HCT116 (cell line): ENCODE measurements around the gene GUCY2C. TPM values are rescaled to one million over a fixed set of nuclear protein-coding genes. Genes with fewer than 3 reads are reported as not detected.

Experiments
- ATAC-seq: fragments of 200-7000 bp; cut with Tn5 transposase; 2 replicates; pipeline ENCODE4 v1.9.1; 2020; ENCODE audit warnings: mild to moderate bottlenecking, moderate library complexity
- BruUV-seq: library from RNA; stranded (reverse); fragments of 400-500 nt; replicated peaks from 2 replicates; lab custom pipeline; 2021; lab: Mats Ljungman, UMichigan
- CTCF ChIA-PET: fragments of 300-600 bp; sonication (Branson Sonifier 250); formaldehyde crosslinking; loops from one replicate; lab custom pipeline; 2021; ENCODE audit warnings: antibody characterized with exemption; lab: Charles Lee
- POLR2A ChIA-PET: fragments of 300-600, 350-600 bp; sonication (Branson Sonifier 250); formaldehyde crosslinking; loops from one replicate; lab custom pipeline; 2021; ENCODE audit warnings: antibody characterized with exemption; lab: Charles Lee
- RAD21 ChIA-PET, 2 experiments: fragments of 300-600 bp; sonication (Branson Sonifier 250); formaldehyde crosslinking; loops; one replicate each; lab custom pipeline; 2023; ENCODE audit warnings: low total read pairs in 2 of 2; ENCODE audit not compliant: uncharacterized antibody in 2 of 2, unreplicated experiment in 2 of 2, low non-redundant PET in 1 of 2; lab: Charles Lee
- DNase-seq: peaks from one replicate; pipeline ENCODE4 v3.0.0-alpha.2; 2010; ENCODE audit warnings: low read depth, low spot score
- H2AFZ ChIP-seq: fragments of 200-600 bp; shearing (Covaris generic), sonication (generic); 2 replicates; pipeline ENCODE4 v1.6.1; 2017; ENCODE audit warnings: low read depth, mixed run types, mixed read lengths, antibody characterized with exemption, low read length; ENCODE audit not compliant: poor library complexity, severe bottlenecking
- H3K27ac ChIP-seq: 2 replicates; pipeline ENCODE4 v1.5.1; 2012; ENCODE audit warnings: low read depth, low read length
- H3K27me3 ChIP-seq: fragments of 200-600 bp; sonication (generic); 2 replicates; pipeline ENCODE4 v1.6.1; 2016; ENCODE audit warnings: mixed run types, low read length, mixed read lengths; ENCODE audit not compliant: insufficient read depth
- H3K36me3 ChIP-seq, 2 experiments: fragments of 200-500 bp in 1 of 2; fragments of 200-600 bp in 1 of 2; sonication (Bioruptor generic) in 1 of 2; sonication (generic) in 1 of 2; 2 replicates each; pipeline versions ENCODE4 v1.5.1 to v1.6.1; 2014 to 2016; ENCODE audit warnings: low read length in 2 of 2, inconsistent platforms in 1 of 2, mixed read lengths in 1 of 2, mixed run types in 1 of 2; ENCODE audit not compliant: insufficient read depth in 2 of 2, control insufficient read depth in 1 of 2
- H3K4me1 ChIP-seq, 2 experiments: fragments of 200-600 bp in 1 of 2; sonication (generic) in 1 of 2; 2 replicates each; pipeline versions ENCODE4 v1.5.1 to v1.6.1; 2012 to 2017; ENCODE audit warnings: low read length in 2 of 2, inconsistent platforms in 1 of 2, mild to moderate bottlenecking in 1 of 2, mixed read lengths in 1 of 2, mixed run types in 1 of 2, moderate library complexity in 1 of 2; ENCODE audit not compliant: insufficient read depth in 2 of 2, control insufficient read depth in 1 of 2
- H3K4me2 ChIP-seq: fragments of 200-600 bp; sonication (generic); 2 replicates; pipeline ENCODE4 v1.6.1; 2017; ENCODE audit warnings: mixed run types, low read length, mixed read lengths
- H3K4me3 ChIP-seq, 2 experiments: fragments of 200-600 bp in 1 of 2; sonication (generic) in 1 of 2; replicated peaks in 1 of 2; 2 replicates each; pipeline ENCODE4 v1.5.1; 2011 to 2016; ENCODE audit warnings: low read length in 2 of 2, control low read depth in 1 of 2, low read depth in 1 of 2, mild to moderate bottlenecking in 1 of 2, mixed read lengths in 1 of 2, mixed run types in 1 of 2
- H3K79me2 ChIP-seq: fragments of 200-600 bp; sonication (generic); 2 replicates; pipeline ENCODE4 v1.6.1; 2017; ENCODE audit warnings: mild to moderate bottlenecking, mixed run types, low read length, moderate library complexity, mixed read lengths; ENCODE audit not compliant: insufficient read depth
- H3K9ac ChIP-seq: fragments of 200-600 bp; sonication (generic); 2 replicates; pipeline ENCODE4 v1.6.1; 2016; ENCODE audit warnings: low read length, mixed read lengths
- H3K9me2 ChIP-seq: fragments of 200-600 bp; sonication (generic), shearing (Covaris generic); 2 replicates; pipeline ENCODE4 v1.6.1; 2017; ENCODE audit warnings: mixed run types, mild to moderate bottlenecking, moderate library complexity; ENCODE audit not compliant: insufficient read depth
- H3K9me3 ChIP-seq, 2 experiments: fragments of 200-500 bp in 1 of 2; fragments of 200-600 bp in 1 of 2; sonication (Bioruptor generic) in 1 of 2; sonication (generic) in 1 of 2; 2 replicates each; pipeline ENCODE4 v1.6.1; 2014 to 2017; ENCODE audit warnings: low read length in 2 of 2, mixed read lengths in 2 of 2, inconsistent platforms in 1 of 2, low read depth in 1 of 2, mild to moderate bottlenecking in 1 of 2, mixed run types in 1 of 2, moderate library complexity in 1 of 2; ENCODE audit not compliant: control insufficient read depth in 1 of 2, insufficient read depth in 1 of 2
- H4K20me1 ChIP-seq: fragments of 200-600 bp; sonication (generic), shearing (Covaris generic); 2 replicates; pipeline ENCODE4 v1.6.1; 2017; ENCODE audit warnings: mixed run types, mild to moderate bottlenecking, moderate library complexity; ENCODE audit not compliant: insufficient read depth
- ELF1 ChIP-seq: IDR thresholded peaks from 2 replicates; pipeline ENCODE4 v1.6.1; 2012; ENCODE audit warnings: low read depth, borderline replicate concordance
- EZH2 ChIP-seq: fragments of 200-600 bp; sonication (generic); IDR thresholded peaks from 2 replicates; pipeline ENCODE4 v1.6.1; 2017; ENCODE audit warnings: antibody characterized with exemption, mixed run types
- JUND ChIP-seq: IDR thresholded peaks from 2 replicates; pipeline ENCODE4 v1.6.1; 2012
- MAX ChIP-seq: IDR thresholded peaks from 2 replicates; pipeline ENCODE4 v1.6.1; 2012
- POLR2AphosphoS5 ChIP-seq: IDR thresholded peaks from 2 replicates; pipeline ENCODE4 v1.6.1; 2011; ENCODE audit warnings: mild to moderate bottlenecking, low read depth, low read length, moderate library complexity
- RAD21 ChIP-seq: IDR thresholded peaks from 2 replicates; pipeline ENCODE4 v1.6.1; 2012; ENCODE audit warnings: low read depth, mild to moderate bottlenecking
- REST ChIP-seq: IDR thresholded peaks from 2 replicates; pipeline ENCODE4 v1.6.1; 2012; ENCODE audit warnings: low read depth
- SIN3A ChIP-seq: IDR thresholded peaks from 2 replicates; pipeline ENCODE4 v1.6.1; 2012; ENCODE audit warnings: low read depth
- TCF7L2 ChIP-seq: IDR thresholded peaks from 2 replicates; pipeline ENCODE4 v1.7.0; 2011; ENCODE audit warnings: borderline replicate concordance, inconsistent platforms; ENCODE audit not compliant: insufficient read depth, insufficient read length; ENCODE audit errors: extremely low read depth
- YY1 ChIP-seq: IDR thresholded peaks from 2 replicates; pipeline ENCODE4 v1.6.1; 2011; ENCODE audit warnings: low read length, low read depth, moderate library complexity, mild to moderate bottlenecking; ENCODE audit not compliant: insufficient replicate concordance; ENCODE audit errors: extremely low read depth
- ZFX ChIP-seq: fragments of 450-650 bp; IDR thresholded peaks from 2 replicates; pipeline ENCODE4 v1.6.1; 2017
- intact Hi-C: fragments of 100-400 bp; cut with micrococcal nuclease; formaldehyde crosslinking; loops from 2 replicates; pipeline ENCODE4 v1.10.0; 2022
- total RNA-seq: library from RNA; stranded (reverse); gene quantifications from one replicate; pipeline ENCODE4 v1.2.1, GENCODE V29; 2021; ENCODE audit not compliant: unreplicated experiment

GUCY2C gene
- total RNA-seq, 1 experiment from 2014 or later = not detected

GRCh38 chr12:14611640-14612203, 84.7 kb downstream of the GUCY2C start:
- BruUV-seq = no TSS peak
- H3K27me3 ChIP-seq = no peaks in the 10 kb centered on the region
- no peak overlapping the region for H3K4me3 ChIP-seq
- DNase-seq = no peak
- H3K9ac ChIP-seq = no peak overlapping the region
- no peaks in the 10 kb centered on the region for H3K9me2 ChIP-seq
- no peak overlapping the region for H3K4me2 ChIP-seq
- intact Hi-C loops = loop anchor here (1.0 kb wide), 1 partner anchor 44 kb away; no protein-coding TSS in a partner anchor
- no peaks in the 10 kb centered on the region for H4K20me1 ChIP-seq
- no peaks in the 10 kb centered on the region for H3K79me2 ChIP-seq
- H3K27ac ChIP-seq = no peak overlapping the region
- CTCF ChIA-PET = no interaction called here
- POLR2A ChIA-PET = no interaction called here
- TF ChIP-seq TCF7L2 = no peak
- TF ChIP-seq YY1 = no peak
- TF ChIP-seq MAX = no peak
- TF ChIP-seq REST = no peak
- no peak for TF ChIP-seq SIN3A
- TF ChIP-seq ELF1 = no peak
- no peak for TF ChIP-seq ZFX
- no peak for TF ChIP-seq POLR2AphosphoS5
- no peak for TF ChIP-seq EZH2
- TF ChIP-seq JUND = no peak
- no peak for TF ChIP-seq RAD21
- no peak overlapping the region for H2AFZ ChIP-seq
- no peak for ATAC-seq
- H3K9me3 ChIP-seq = no peaks in the 10 kb centered on the region
- H3K36me3 ChIP-seq = no peaks in the 10 kb centered on the region
- no peaks in the 10 kb centered on the region for H3K4me1 ChIP-seq
- RAD21 ChIA-PET = no interaction called here
